GM21723 (cell line): ENCODE measurements around the gene TRAPPC1.
A peak's percentile ranks its signal among the peaks of the same experiment; 100 is the strongest.

Source experiments
- ATAC-seq: cut with Tn5 transposase; IDR thresholded peaks from one replicate; pipeline ENCODE4 v1.9.1; 2021; ENCODE audit warnings: mild to moderate bottlenecking, moderate library complexity; ENCODE audit not compliant: unreplicated experiment

TRAPPC1 gene

GRCh38 chr17:7943291-7943690 is 11.5 kb upstream of the TRAPPC1 start:
- ATAC-seq: no peak

- ATAC-seq: no peak
These were observed 9.0 kb upstream of the TRAPPC1 start for GRCh38 chr17:7940743-7941142.

GRCh38 chr17:7940034-7940433 is 8.3 kb upstream of the TRAPPC1 start:
- ATAC-seq: no peak

- ATAC-seq: no peak
These were observed 4.1 kb upstream of the TRAPPC1 start for GRCh38 chr17:7935859-7936258.

DNA sequence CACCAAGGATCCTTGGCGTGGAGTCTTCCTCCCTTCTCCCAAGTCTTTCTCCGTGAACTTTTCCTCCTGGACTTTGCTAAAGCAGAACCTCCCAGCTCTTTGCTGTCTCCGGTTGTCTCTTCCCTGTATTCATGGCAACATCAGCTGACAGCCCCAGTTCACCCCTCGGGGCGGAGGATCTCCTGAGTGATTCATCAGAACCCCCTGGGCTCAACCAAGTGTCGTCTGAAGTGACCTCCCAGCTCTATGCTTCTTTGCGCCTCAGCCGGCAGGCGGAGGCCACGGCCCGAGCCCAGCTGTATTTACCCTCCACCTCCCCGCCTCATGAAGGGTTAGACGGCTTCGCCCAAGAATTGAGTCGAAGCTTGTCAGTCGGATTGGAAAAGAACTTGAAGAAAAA is 1.2 kb upstream of the TRAPPC1 start:
- no peak for ATAC-seq

GRCh38 chr17:7932483-7932891 is 741 bp upstream of the TRAPPC1 start:
- peak; percentile 14 for ATAC-seq

DNA sequence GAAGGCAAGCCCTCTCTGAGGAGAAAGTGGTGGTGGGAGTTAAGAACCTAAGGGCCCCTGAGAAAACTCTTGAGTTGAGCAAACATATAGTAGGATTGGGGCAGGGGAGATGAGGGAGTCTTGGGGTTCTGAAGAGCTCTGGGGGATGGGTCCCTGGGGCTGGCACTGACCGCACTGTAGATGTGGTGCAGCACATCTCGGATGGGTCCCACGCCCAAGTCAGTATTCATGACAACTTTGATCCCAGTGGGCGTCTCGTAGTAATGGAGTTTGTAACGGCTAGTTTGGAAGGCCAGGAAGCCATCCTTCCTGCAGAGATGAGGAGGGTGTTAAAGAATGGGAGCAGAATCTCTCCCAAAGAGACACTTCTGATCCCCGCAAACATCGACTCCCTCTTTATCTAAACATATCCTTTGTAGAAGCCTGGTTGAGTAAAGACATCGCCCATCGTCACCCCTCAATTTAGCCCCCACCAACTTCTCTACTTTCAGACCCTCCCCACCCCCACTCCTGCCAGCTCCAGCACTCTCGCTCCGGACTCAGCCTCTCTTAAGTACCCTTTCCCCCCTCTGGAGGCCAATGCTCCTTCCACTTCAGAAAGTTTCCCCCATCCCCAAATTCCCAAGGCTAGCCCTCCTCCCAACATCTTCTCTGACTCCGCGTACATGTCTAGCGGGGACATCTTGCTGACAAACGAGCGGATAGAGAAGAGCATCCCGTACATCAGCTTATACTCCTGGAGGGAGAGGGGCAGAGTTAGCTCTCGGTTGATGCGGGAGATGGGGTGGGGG is 710 bp downstream of the TRAPPC1 start:
- no peak for ATAC-seq

- no peak for ATAC-seq
These were observed 2.4 kb downstream of the TRAPPC1 start, which contains the start of gene KCNAB3 for GRCh38 chr17:7929158-7930023. TSS of gene KCNAB3 (minus strand) at chr17:7929856. CDS start at chr17:7929435, 421 bp downstream.

DNA sequence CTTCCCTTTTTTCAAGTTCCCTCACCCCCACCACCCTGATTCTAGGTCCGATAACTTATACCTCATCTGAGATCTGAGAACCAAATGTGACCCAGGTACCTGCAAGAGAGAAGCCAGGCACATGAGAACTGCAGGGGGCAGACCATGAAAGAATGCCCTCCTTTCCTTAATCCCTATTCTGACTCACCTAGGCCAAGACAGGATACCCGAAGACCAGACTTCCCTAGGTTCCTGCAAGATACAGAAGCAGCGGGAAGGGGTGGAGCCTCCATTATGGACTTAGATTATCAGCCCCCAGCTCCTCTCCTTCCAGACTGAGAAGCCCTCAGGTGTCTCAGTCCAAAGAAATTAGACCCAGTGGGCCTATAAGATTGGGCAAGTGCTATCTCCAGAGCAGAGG is 4.2 kb downstream of the TRAPPC1 start:
- ATAC-seq: no peak

DNA sequence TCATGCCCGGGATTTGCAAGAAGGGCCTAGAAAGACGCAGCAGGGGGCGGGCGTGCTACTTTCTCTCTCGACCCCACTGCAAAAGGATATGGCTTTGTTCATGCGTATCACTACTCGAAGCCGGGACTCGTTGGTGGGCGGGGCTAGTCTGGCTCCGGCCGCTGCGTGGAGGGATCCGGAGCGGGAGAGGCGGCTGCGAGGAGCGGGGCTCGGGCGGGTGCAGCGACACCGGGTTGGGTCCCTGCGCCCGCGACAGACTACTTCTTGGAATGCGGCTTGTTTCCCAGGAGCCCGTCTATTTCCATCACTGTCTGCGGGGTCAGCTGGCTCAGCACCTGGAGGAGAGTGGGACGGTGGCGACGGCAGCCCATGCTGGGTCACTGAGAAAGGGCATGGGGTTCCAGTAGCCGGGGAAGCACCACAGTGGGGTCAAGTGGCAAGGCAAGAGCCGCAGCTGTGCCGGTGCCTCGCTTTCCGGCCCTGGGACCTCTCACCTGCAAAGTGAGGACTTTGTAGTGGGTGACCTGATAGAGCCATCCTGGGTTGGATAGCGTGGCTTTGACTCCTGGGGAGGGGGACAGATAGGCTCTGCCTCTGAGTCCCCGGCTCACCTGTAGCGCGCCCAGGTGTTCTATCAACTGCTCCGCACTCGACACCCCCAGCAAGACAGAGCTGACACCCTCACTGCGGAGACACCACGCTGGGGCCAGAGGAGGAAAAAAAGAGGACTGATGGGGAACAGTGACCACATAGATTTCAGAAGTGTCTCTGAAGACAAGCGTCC is 8.7 kb downstream of the TRAPPC1 start:
- ATAC-seq: no peak

- no peak for ATAC-seq
These were observed 9.4 kb downstream of the TRAPPC1 start for GRCh38 chr17:7922269-7922844.

DNA sequence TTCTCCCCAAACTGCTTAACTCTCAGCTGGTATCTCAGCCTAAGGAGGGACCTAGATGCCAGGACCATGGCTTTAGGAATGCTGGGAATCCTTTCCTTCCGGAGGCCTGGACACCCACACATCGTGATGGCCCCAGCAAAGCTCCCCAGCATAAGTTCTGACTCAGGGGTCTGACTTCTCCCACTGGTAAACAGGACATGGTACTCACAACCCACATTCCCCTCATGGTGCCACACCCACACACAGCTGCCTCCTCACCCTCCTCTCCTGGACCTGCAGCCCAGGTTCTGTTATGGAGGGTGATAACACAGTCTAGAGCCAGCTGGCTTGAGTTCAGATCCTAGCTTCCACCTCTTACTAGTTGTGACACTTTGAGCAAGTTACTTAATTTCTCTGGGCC is 14.9 kb downstream of the TRAPPC1 start:
- ATAC-seq: no peak

DNA sequence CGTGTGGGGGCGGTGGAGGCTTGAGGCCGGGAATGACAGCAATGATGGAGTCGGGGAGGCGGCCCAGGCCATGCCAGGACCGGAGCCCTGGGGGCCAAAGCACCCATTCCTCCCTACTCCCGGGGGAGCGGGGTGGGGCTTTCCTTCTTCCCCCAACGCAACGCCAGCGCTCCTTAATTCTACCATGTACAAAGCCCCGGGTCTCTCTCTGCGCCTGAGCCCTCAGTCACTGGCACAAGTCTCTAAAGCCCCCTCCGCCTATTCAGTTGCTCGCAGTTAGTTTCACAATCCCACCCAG is 15.4 kb downstream of the TRAPPC1 start:
- ATAC-seq: no peak

DNA sequence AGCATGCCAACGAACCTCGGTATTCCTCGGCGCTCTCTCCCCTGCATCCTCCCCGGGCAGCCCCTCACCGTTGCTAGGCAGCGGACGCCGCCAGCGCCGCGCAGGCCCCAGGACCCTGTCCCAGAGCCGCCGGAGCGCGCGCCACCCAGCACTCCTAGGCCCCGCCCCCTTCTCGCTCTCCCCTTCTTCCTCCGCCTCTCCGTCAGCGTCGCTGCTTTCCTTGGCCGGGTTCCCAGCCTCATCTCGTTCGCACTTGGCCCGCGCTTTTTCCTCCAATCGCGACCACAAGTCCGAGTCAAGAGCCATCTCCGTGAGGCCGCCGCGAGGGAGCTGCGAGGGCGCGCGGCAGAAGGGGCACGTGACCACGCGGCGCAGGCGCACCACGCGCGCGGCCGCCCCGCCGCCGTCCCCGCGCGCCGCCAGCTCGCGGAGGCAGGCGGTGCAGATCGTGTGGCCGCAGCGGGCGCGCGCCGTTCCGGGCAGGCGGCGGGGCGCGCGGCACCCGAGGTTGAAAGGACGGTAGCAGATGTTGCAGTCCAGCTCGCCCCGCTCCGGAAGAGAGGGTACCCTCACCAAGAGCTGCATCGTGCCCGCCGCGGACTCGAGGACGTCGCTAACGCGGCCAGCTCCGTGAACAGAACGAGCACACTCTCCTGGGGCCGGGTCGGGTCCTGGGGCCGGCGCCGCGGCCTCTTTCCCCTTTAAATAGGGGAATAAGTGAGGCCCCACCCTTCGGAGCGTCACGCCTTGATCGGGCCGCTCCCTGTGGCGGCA is 15.9 kb downstream of the TRAPPC1 start, which contains the start of gene RNF227:
Gene RNF227 (minus strand): TSS at position 679 of the 774 bp plus-strand sequence. CDS start 94 bp downstream, at position 585.
- ATAC-seq: peak; percentile 72

- ATAC-seq: no peak
These were observed 16.6 kb downstream of the TRAPPC1 start for GRCh38 chr17:7915179-7915610.

- ATAC-seq: no peak
These were observed 18.7 kb downstream of the TRAPPC1 start for GRCh38 chr17:7912927-7913524.

- no peak for ATAC-seq
These were observed 20.6 kb downstream of the TRAPPC1 start for GRCh38 chr17:7911116-7911515.

DNA sequence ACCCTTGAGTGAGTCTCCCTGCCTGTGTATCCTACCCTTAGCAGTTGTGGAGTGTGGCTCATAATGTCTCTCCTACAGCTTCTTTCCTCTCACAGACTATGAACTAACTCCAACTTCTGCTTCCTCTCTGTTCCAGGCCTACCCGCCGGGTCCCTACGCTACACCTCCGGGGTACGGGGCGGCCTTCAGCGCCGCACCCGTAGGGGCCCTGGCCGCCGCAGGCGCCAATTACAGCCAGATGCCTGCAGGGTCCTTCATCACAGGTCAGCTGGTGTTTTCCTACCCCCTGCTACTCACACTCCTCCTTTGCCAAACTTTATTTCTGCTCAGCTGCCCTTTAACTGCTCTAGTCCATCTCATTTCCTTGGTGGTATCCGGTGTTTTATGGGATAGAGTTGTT is 21.0 kb downstream of the TRAPPC1 start:
- no peak for ATAC-seq

GRCh38 chr17:7910281-7910680 is 21.5 kb downstream of the TRAPPC1 start:
- no peak for ATAC-seq

DNA sequence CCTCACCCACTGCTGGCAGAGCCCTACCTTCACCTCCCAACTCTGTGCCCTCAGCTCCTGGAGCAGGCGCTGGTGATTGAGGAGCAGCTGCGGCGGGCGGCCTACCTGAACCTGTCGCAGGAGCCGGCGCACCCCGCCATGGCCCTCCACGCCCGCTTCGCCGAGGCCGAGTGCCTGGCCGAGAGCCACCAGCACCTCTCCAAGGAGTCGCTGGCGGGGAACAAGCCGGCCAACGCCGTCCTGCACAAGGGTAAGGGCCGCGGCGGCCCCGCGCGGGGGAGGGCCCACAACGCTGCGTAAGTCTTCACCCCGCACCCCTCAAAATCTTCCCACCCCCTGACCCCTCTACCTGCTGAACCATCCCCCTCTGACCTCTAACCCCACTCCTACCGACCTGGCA is 22.7 kb downstream of the TRAPPC1 start:
- ATAC-seq: no peak
